Measurements from ENCODE around the gene FGD2. TPM values are rescaled to one million over a fixed set of nuclear protein-coding genes. Genes with fewer than 3 reads are reported as not detected.

The FGD2 gene
- total RNA-seq, 4 donors from 2014 or later, result 2.5 to 292 (median 34.9) TPM

- Histone ChIP-seq H3K4me1 (no peaks in the 10 kb centered on the region), H3K27ac (no peak overlapping the region), H3K9me3 (no peaks in the 10 kb centered on the region), H3K27me3 (no peaks in the 10 kb centered on the region), H3K36me3 (peaks cover 0 to 85% (median 0%) of the 10 kb centered on the region in 3 donors), H3K4me3 (no peak overlapping the region)
- DNase-seq, result peak in 1 of 3 donors; percentile 37
- TF ChIP-seq CTCF (IDR thresholded peaks at IDR 0.05), result no peak
- TF ChIP-seq POLR2A (IDR thresholded peaks at IDR 0.05), result no peak
These were observed 35.2 kb upstream of the FGD2 start for GRCh38 chr6:36969988-36970891.

- TF ChIP-seq CTCF (IDR thresholded peaks at IDR 0.05) (no peak), POLR2A (IDR thresholded peaks at IDR 0.05) (no peak)
- no peaks in the 10 kb centered on the region for H3K27me3 ChIP-seq
- no peak overlapping the region for H3K4me3 ChIP-seq
- peaks cover 0 to 94% (median 0%) of the 10 kb centered on the region in 3 donors for H3K36me3 ChIP-seq
- no peak overlapping the region for H3K27ac ChIP-seq
- no peaks in the 10 kb centered on the region for H3K9me3 ChIP-seq
- peak in 1 of 3 donors; percentile 20 for DNase-seq
- no peaks in the 10 kb centered on the region for H3K4me1 ChIP-seq
These were observed 34.3 kb upstream of the FGD2 start for GRCh38 chr6:36970892-36971842.

DNA sequence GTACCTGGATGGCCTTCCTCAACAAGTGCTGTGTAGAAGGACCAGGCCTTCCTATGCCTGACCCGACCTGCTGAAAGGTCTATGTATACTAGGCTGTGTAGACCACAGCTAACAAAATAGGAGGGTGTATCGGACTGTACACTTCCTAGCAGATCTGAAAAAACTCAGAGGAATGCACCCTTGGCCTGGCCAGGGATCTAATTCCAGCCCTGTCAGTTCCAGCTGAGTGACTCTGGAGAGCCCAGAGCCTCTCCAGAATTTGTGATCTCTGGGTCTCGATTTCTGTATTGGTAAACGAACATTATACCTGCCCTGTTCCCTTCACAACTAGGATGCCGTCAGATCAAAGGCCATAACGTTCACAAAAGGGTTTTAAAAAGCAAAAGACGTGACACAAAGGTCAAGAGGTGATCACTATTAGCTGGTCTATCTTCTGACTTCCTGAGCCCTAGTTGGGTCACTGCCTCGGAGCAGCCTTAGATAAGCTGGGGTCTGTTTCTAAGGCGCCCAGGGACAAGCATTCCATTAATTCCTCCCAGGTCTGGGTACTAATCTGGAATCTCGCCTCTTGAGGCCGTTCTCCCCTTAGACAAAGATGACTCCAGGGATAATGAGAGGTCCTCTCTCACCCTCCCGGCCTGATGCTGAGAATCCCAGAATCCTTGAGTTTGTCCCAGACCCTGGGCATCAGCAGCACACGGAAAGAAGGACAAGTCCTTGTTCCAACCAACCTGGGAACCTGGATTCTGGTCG is 33.4 kb upstream of the FGD2 start:
- Histone ChIP-seq H3K27me3 (no peaks in the 10 kb centered on the region), H3K27ac (no peak overlapping the region), H3K36me3 (peaks cover 0 to 100% (median 0%) of the 10 kb centered on the region in 3 donors), H3K4me3 (no peak overlapping the region), H3K9me3 (no peaks in the 10 kb centered on the region), H3K4me1 (no peaks in the 10 kb centered on the region)
- DNase-seq, result peak in 1 of 3 donors; percentile 4
- TF ChIP-seq CTCF (IDR thresholded peaks at IDR 0.05) (no peak), POLR2A (IDR thresholded peaks at IDR 0.05) (no peak)

GRCh38 chr6:36973190-36973589 is 32.3 kb upstream of the FGD2 start:
- no peaks in the 10 kb centered on the region for H3K4me1 ChIP-seq
- DNase-seq, result no peak
- H3K36me3 ChIP-seq, result peaks cover 0 to 100% (median 0%) of the 10 kb centered on the region in 3 donors
- H3K9me3 ChIP-seq, result no peaks in the 10 kb centered on the region
- H3K27ac ChIP-seq, result no peak overlapping the region
- no peaks in the 10 kb centered on the region for H3K27me3 ChIP-seq
- no peak for TF ChIP-seq CTCF (IDR thresholded peaks at IDR 0.05)
- TF ChIP-seq POLR2A (IDR thresholded peaks at IDR 0.05), result no peak
- H3K4me3 ChIP-seq, result no peak overlapping the region

DNA sequence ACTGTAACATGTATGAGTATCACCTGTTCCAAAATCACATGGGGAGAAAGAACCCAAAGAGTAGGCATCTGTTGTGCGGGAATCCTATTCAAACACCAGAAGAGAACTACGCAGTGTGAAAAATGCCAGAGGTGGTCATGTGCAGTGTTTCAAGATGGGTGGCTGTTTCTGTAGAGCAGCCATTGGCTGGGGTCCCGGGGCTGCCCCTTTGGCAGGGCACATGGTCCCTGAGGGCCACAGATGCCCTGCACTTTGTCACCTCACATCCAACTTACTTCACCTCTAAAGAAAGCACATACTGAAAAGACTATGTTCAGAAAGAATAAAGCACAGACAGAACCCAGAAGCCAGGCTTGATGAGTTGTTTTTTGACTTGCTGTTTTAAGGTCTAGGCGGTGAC is 31.8 kb upstream of the FGD2 start:
- no peaks in the 10 kb centered on the region for H3K27me3 ChIP-seq
- H3K36me3 ChIP-seq, result peaks cover 0 to 100% (median 0%) of the 10 kb centered on the region in 3 donors
- H3K27ac ChIP-seq, result no peak overlapping the region
- H3K4me3 ChIP-seq, result no peak overlapping the region
- peaks cover 0 to under 1% (median 0%) of the 10 kb centered on the region in 4 donors for H3K4me1 ChIP-seq
- TF ChIP-seq POLR2A (IDR thresholded peaks at IDR 0.05) (no peak), CTCF (IDR thresholded peaks at IDR 0.05) (no peak)
- DNase-seq, result no peak
- H3K9me3 ChIP-seq, result no peaks in the 10 kb centered on the region
